Heart right ventricle (tissue), 16 donors: ENCODE results near the gene KLRF2. TPM values are rescaled to one million over a fixed set of nuclear protein-coding genes. Genes with fewer than 3 reads are reported as not detected.

Source experiments
- ATAC-seq, 8 donors: fragments of 200-7000 bp; cut with Tn5 transposase; one replicate each; pipeline ENCODE4 v1.9.1; 2020; ENCODE audit warnings: mild to moderate bottlenecking in 8 of 8, moderate library complexity in 8 of 8, moderate number of reproducible peaks in 1 of 8
- DNase-seq, 2 donors: peaks; one replicate each; pipeline ENCODE4 v3.0.0-alpha.2; 2020
- H3K27ac ChIP-seq, 10 donors: fragments of 200-600 bp; sonication (generic) in 2 of 10; one replicate each; pipeline versions ENCODE4 v1.5.0 to v1.8.0; 2020 to 2022; ENCODE audit warnings: mild to moderate bottlenecking in 3 of 10
- H3K27me3 ChIP-seq, 7 donors: fragments of 200-600 bp; one replicate each; pipeline ENCODE4 v1.8.0; 2021 to 2022; ENCODE audit warnings: mild to moderate bottlenecking in 2 of 7
- H3K36me3 ChIP-seq, 9 donors: fragments of 200-600 bp; sonication (generic) in 1 of 9; one replicate each; pipeline versions ENCODE4 v1.5.0 to v1.8.0; 2020 to 2022; ENCODE audit warnings: mild to moderate bottlenecking in 2 of 9
- H3K4me1 ChIP-seq, 9 donors: fragments of 200-600 bp; sonication (generic) in 1 of 9; one replicate each; pipeline versions ENCODE4 v1.5.0 to v1.8.0; 2020 to 2022; ENCODE audit warnings: mild to moderate bottlenecking in 4 of 9
- H3K4me3 ChIP-seq, 10 donors: fragments of 200-600 bp; sonication (generic) in 2 of 10; one replicate each; pipeline versions ENCODE4 v1.5.0 to v1.8.0; 2020 to 2022; ENCODE audit warnings: mild to moderate bottlenecking in 7 of 10, moderate library complexity in 2 of 10
- H3K9me3 ChIP-seq, 11 donors: fragments of 200-600 bp in 10 of 11; sonication (generic) in 2 of 11; one replicate each; pipeline versions ENCODE4 v1.5.0 to v1.8.0; 2013 to 2022; ENCODE audit warnings: mild to moderate bottlenecking in 2 of 11, control low read depth in 1 of 11, moderate library complexity in 1 of 11
- WGBS, 2 donors: extraction: QIAGEN DNeasy Blood & Tissue Kit; methylation state at CpG; one replicate each; pipeline ENCODE4 v1.1.7; 2013; ENCODE audit warnings: inconsistent platforms in 1 of 2; 5-methylcytosine and 5-hydroxymethylcytosine counted together
- intact Hi-C, 10 donors: fragments of 100-400 bp; cut with DNase I; formaldehyde crosslinking; loops; one replicate each; pipeline versions ENCODE4 v1.11.1 to v1.14.2; 2022
- polyA plus RNA-seq, 2 donors: library from polyadenylated mRNA; stranded (reverse); fragments of 200-250 nt; gene quantifications; one replicate each; pipeline ENCODE4 v1.2.3, GENCODE V29; 2013
- total RNA-seq, 10 donors: library from RNA; stranded (reverse); fragmentation: NEBNext Ultra II Directional in 3 of 10; extraction: Animal tissue kit (Norgen Biotek cat#: 25700) in 3 of 10; gene quantifications; one replicate each; pipeline versions ENCODE4 v1.2.1 to v1.2.4, GENCODE V29; 2021 to 2023
- TF ChIP-seq, protein P1 (sequence below), 9 donors: fragments of 200-600 bp; sonication (generic) in 2 of 9; IDR thresholded peaks; one replicate each; pipeline versions ENCODE4 v1.5.0 to v1.8.0; 2021 to 2022; ENCODE audit warnings: antibody characterized with exemption in 9 of 9, mild to moderate bottlenecking in 5 of 9, moderate library complexity in 1 of 9
- donor health status: Arrhythmogenic right ventricular cardiomyopathy.
- donor health status: ischemic (EF 13 %, LVEDD 7.1; RV severe dilation, severe dysfunction).
- donor health status: healthy with polysubstance abuse.
- donor health status: DM: no; HTN: yes; CAD: no.
- donor health status: DM: no; HTN: no; CAD: no.
- donor health status: ischemic (EF 25% LVEDD 6.9; RV normal size, moderate dysfunction).
- donor health status: ischemic (EF 25% LVEDD 5.7; RV mildly dilated, moderate dysfunction).
- donor health status: healthy.
- donor health status: DM: yes; HTN: yes; CAD: no.
- donor health status: Ischemic cardiomyopathy.
- donor health status: ischemic (EF 35%, LVEDD 5.7; RV mildly dilated, moderate dysfunction).
- donor health status: nonischemic (EF 11% LVEDD 7.7; RV severe dilation, severe dysfunction).
- donor health status: DM: yes; HTN: yes; CAD: no.
- donor health status: PGD.
- donor health status: ischemic (EF 29% LVEDD 5.4; RV normal size, mild dysfunction).
- donor health status: nonischemic (EF 23%, LVEDD 6.1; RV moderate dilation, normal function).

KLRF2 gene
- total and polyA plus RNA-seq, 12 donors = not detected

GRCh38 chr12:9851050-9851449, 30.2 kb upstream of the KLRF2 start:
- no peak for DNase-seq
- Histone ChIP-seq H3K4me1 (no peaks in the 10 kb centered on the region), H3K36me3 (peaks cover 0 to 47% (median 8%) of the 10 kb centered on the region in 9 donors), H3K4me3 (no peak overlapping the region), H3K27ac (no peak overlapping the region), H3K9me3 (peaks cover 0 to 40% (median 9%) of the 10 kb centered on the region in 11 donors), H3K27me3 (no peaks in the 10 kb centered on the region)
- intact Hi-C loops = no loop called here
- TF ChIP-seq, protein P1, sequence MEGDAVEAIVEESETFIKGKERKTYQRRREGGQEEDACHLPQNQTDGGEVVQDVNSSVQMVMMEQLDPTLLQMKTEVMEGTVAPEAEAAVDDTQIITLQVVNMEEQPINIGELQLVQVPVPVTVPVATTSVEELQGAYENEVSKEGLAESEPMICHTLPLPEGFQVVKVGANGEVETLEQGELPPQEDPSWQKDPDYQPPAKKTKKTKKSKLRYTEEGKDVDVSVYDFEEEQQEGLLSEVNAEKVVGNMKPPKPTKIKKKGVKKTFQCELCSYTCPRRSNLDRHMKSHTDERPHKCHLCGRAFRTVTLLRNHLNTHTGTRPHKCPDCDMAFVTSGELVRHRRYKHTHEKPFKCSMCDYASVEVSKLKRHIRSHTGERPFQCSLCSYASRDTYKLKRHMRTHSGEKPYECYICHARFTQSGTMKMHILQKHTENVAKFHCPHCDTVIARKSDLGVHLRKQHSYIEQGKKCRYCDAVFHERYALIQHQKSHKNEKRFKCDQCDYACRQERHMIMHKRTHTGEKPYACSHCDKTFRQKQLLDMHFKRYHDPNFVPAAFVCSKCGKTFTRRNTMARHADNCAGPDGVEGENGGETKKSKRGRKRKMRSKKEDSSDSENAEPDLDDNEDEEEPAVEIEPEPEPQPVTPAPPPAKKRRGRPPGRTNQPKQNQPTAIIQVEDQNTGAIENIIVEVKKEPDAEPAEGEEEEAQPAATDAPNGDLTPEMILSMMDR (IDR thresholded peaks at IDR 0.05) = no peak
- ATAC-seq = no peak
- WGBS, 2 donors = 91 to 98% methylated on average over 5 of the region's 5 CpGs

- WGBS, 2 donors = 88 to 90% methylated on average over 2 of the region's 2 CpGs
- no peak for DNase-seq
- Histone ChIP-seq H3K36me3 (peaks cover 0 to 56% (median 8%) of the 10 kb centered on the region in 9 donors), H3K4me3 (no peak overlapping the region), H3K27me3 (no peaks in the 10 kb centered on the region), H3K4me1 (peaks cover 0 to 6% (median 0%) of the 10 kb centered on the region in 9 donors), H3K27ac (no peak overlapping the region), H3K9me3 (peaks cover 0 to 32% (median 5%) of the 10 kb centered on the region in 11 donors)
- ATAC-seq = no peak
- intact Hi-C loops = no loop called here
- TF ChIP-seq, protein P1 (IDR thresholded peaks at IDR 0.05) = no peak
Observed at GRCh38 chr12:9851927-9852326, 29.4 kb upstream of the KLRF2 start.

DNA sequence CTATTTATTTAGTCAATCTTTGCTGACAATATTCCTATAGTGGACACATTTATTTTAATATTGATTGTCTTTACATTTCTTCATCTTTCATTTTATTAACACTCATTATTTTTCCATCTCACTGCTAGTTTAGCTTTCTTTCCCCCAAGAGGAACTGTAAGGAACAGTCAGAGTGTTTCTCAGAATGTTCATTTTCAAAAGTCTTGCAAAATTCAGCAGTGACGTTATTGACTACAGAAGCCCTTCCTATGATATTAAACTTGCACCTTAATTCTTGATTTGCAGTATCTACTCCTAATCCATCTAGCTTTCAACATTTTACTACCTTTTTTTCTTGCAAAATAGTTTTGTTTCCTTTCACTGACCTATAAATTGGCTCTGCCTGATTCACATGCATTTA, 25.1 kb upstream of the KLRF2 start:
- Histone ChIP-seq H3K36me3 (peaks cover 0 to 66% (median 8%) of the 10 kb centered on the region in 9 donors), H3K4me1 (peaks cover 0 to 32% (median 0%) of the 10 kb centered on the region in 9 donors), H3K27ac (no peak overlapping the region), H3K27me3 (no peaks in the 10 kb centered on the region), H3K9me3 (no peaks in the 10 kb centered on the region), H3K4me3 (no peak overlapping the region)
- intact Hi-C loops = no loop called here
- TF ChIP-seq, protein P1 (IDR thresholded peaks at IDR 0.05) = no peak
- DNase-seq (no peak), ATAC-seq (no peak)
- 83 to 89% methylated on average over 1 of the region's 1 CpG for WGBS, 2 donors

DNA sequence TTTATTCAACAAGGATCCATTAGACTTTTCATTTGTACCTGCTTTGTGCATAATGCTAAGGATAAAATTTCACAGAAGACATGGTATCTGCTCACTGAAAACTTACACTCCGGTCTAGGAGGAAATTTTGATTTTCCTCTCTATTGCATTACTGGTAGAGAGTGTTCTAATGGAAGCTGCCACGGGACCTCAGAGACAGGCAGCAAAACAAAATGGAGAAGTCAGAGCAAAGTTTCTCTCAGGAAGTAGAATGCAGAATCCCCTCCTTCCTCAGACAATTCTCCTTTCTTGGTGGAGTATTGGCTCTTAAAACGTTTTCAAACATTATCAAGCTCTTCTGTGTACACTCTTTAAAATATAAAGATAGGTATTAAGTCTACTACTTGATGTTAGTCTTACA, 24.4 kb upstream of the KLRF2 start:
- H3K27ac ChIP-seq = peak overlapping the region in 1 of 10 donors; percentile 31
- no peaks in the 10 kb centered on the region for H3K9me3 ChIP-seq
- H3K4me3 ChIP-seq = no peak overlapping the region
- peaks cover 0 to 34% (median 0%) of the 10 kb centered on the region in 9 donors for H3K4me1 ChIP-seq
- peaks cover 0 to 65% (median 8%) of the 10 kb centered on the region in 9 donors for H3K36me3 ChIP-seq
- no peaks in the 10 kb centered on the region for H3K27me3 ChIP-seq
- TF ChIP-seq, protein P1 (IDR thresholded peaks at IDR 0.05) = no peak
- intact Hi-C loops = no loop called here
- no peak for DNase-seq
- ATAC-seq = no peak
- 65 to 70% methylated on average over 3 of the region's 3 CpGs for WGBS, 2 donors
